Mesendoderm (in vitro differentiated cells): ENCODE measurements around the gene RNF212B.

Experiments used
- DNase-seq: peaks from one replicate; pipeline ENCODE4 v3.0.0; 2013
- H2AK5ac ChIP-seq: 2 replicates; pipeline ENCODE4 v1.6.1; 2013; ENCODE audit warnings: low read length, inconsistent platforms
- H2BK120ac ChIP-seq: 2 replicates; pipeline ENCODE4 v1.6.1; 2013; ENCODE audit warnings: low read depth, mild to moderate bottlenecking, low read length, moderate library complexity, mixed read lengths
- H2BK15ac ChIP-seq: replicated peaks from 2 replicates; pipeline ENCODE4 v1.6.1; 2013; ENCODE audit warnings: low read depth, mild to moderate bottlenecking, moderate library complexity
- H2BK5ac ChIP-seq: 2 replicates; pipeline ENCODE4 v1.6.1; 2013; ENCODE audit warnings: low read length, inconsistent platforms
- H3K18ac ChIP-seq: 2 replicates; pipeline ENCODE4 v1.6.1; 2013; ENCODE audit warnings: mild to moderate bottlenecking, low read length, mixed read lengths
- H3K23ac ChIP-seq: one replicate; pipeline ENCODE4 v1.6.1; 2013; ENCODE audit warnings: low read length
- H3K27ac ChIP-seq: 2 replicates; pipeline ENCODE4 v1.5.1; 2013; ENCODE audit warnings: low read depth, mild to moderate bottlenecking, inconsistent platforms, low read length, moderate library complexity
- H3K27me3 ChIP-seq: 2 replicates; pipeline ENCODE4 v1.6.1; 2013; ENCODE audit warnings: low read length, control low read depth, mild to moderate bottlenecking, inconsistent platforms; ENCODE audit not compliant: insufficient read depth, poor library complexity
- H3K36me3 ChIP-seq: 2 replicates; pipeline ENCODE4 v1.6.1; 2013; ENCODE audit warnings: low read length, inconsistent platforms; ENCODE audit not compliant: control insufficient read depth, insufficient read depth
- H3K4ac ChIP-seq: one replicate; pipeline ENCODE4 v1.6.1; 2013; ENCODE audit warnings: low read depth, mild to moderate bottlenecking, low read length, moderate library complexity
- H3K4me1 ChIP-seq: 2 replicates; pipeline ENCODE4 v1.6.1; 2013; ENCODE audit warnings: low read depth, low read length, inconsistent platforms; ENCODE audit not compliant: control insufficient read depth
- H3K4me2 ChIP-seq: 2 replicates; pipeline ENCODE4 v1.6.1; 2013; ENCODE audit warnings: low read length
- H3K4me3 ChIP-seq: 2 replicates; pipeline ENCODE4 v1.5.1; 2013; ENCODE audit warnings: mild to moderate bottlenecking, low read length
- H3K56ac ChIP-seq: one replicate; pipeline ENCODE4 v1.6.1; 2013; ENCODE audit warnings: low read length
- H3K79me1 ChIP-seq: 2 replicates; pipeline ENCODE4 v1.6.1; 2013; ENCODE audit warnings: low read length, inconsistent platforms
- H3K79me2 ChIP-seq: 2 replicates; pipeline ENCODE4 v1.6.1; 2013; ENCODE audit warnings: mild to moderate bottlenecking, low read length; ENCODE audit not compliant: control insufficient read depth, insufficient read depth
- H3K9ac ChIP-seq: 2 replicates; pipeline ENCODE4 v1.6.1; 2013; ENCODE audit warnings: low read length, inconsistent platforms
- H4K5ac ChIP-seq: one replicate; pipeline ENCODE4 v1.6.1; 2013; ENCODE audit warnings: low read length
- H4K8ac ChIP-seq: one replicate; pipeline ENCODE4 v1.6.1; 2013; ENCODE audit warnings: low read depth, mild to moderate bottlenecking, control low read depth, low read length, moderate library complexity
- WGBS: extraction: QIAGEN DNeasy Blood & Tissue Kit; methylation state at CpG from one replicate; pipeline ENCODE4 v1.1.7; 2013; ENCODE audit warnings: low lambda C conversion rate, missing lambda C conversion rate; ENCODE audit not compliant: insufficient coverage; ENCODE audit errors: extremely low coverage; 5-methylcytosine and 5-hydroxymethylcytosine counted together

Gene RNF212B

DNA sequence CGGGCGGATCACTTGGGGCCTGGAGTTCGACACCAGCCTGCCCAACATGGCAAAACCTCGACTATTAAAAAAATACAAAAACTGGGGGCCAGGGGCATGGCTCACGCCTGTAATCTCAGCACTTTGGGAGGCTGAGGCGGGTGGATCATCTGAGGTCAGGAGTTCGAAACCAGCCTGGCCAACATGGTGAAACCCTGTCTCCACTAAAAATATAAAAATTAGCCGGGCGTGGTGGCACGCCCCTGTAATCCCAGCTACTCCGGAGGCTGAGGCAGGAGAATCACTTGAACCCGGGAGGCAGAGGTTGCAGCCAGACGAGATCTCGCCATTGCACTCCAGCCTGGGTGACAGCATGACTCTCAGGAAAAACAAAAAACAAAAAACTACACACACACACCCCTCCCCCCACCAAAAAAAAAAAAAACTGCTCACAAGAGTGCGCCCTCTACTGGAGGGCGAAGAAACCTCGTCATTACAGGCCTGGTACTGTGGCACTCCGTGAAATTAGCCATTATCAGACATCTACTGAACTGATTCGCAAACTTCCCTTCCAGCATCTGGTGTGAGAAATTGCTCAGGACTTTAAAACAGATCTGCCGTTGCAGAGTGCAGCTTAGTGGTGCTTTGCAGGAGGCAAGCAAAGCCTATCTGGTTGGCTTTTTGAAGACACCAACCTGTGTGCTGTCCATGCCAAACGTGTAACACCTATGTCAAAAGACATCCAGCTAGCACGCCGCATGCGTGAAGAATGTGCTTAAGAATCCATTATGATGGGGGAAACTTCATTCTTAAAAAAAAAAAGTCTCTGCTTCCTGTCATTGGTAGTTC, 57.2 kb downstream of the RNF212B start:
- Histone ChIP-seq H2BK120ac (no peak overlapping the region), H3K56ac (no peak overlapping the region), H4K8ac (no peak overlapping the region), H3K27ac (no peak overlapping the region), H3K9ac (peak overlapping the region; percentile 28), H3K36me3 (no peaks in the 10 kb centered on the region), H2BK15ac (no peak overlapping the region), H2AK5ac (no peak overlapping the region), H3K23ac (no peak overlapping the region), H2BK5ac (no peak overlapping the region), H3K4me3 (no peak overlapping the region), H3K79me2 (no peaks in the 10 kb centered on the region), H4K5ac (no peak overlapping the region), H3K79me1 (no peaks in the 10 kb centered on the region), H3K27me3 (no peaks in the 10 kb centered on the region), H3K18ac (no peak overlapping the region), H3K4ac (no peak overlapping the region), H3K4me1 (no peaks in the 10 kb centered on the region), H3K4me2 (no peak overlapping the region)
- peak; percentile 65 for DNase-seq
- no CpG with 5 or more reads among the region's 24 CpGs for WGBS

DNA sequence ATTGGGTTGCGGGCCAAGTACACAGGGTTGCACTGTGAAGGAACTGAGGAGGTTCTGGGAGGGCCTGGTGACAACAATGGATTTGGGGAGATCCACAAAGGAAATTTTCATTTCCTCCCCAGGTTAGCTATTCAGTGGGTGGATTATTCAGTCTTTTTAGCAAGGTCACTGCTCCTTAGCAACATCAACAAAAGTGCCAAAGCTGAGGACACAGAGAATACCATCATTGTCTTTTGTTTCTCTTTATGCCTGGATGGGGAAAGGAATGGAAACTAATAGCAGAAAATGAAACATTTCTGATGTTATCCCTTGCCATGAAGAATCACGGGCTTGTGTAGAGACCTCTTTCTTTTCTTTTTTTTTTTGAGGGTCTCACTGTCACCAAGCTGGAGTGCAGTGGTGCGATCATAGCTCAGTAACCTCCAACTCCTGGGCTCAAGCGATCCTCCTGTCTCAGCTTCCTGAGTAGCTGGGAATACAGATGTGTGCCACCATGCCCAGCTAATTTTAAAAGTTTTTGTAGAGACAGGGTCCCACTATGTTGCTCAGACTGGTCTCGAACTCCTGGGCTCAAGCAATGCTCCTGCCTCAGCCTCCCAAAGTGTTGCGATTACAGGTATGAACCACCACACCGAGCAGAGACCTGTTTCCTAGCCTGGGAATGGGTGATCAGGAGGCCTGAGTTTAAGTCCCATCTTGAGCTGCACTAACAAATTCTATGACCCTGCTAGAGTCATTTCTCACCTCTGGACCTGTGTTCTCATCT, 58.5 kb downstream of the RNF212B start:
- H3K79me2 ChIP-seq, result no peaks in the 10 kb centered on the region
- H3K9ac ChIP-seq, result no peak overlapping the region
- H2BK15ac ChIP-seq, result no peak overlapping the region
- no peak overlapping the region for H4K5ac ChIP-seq
- no peak overlapping the region for H3K56ac ChIP-seq
- no peak overlapping the region for H3K27ac ChIP-seq
- DNase-seq, result no peak
- H3K4me2 ChIP-seq, result no peak overlapping the region
- H3K4ac ChIP-seq, result no peak overlapping the region
- no peak overlapping the region for H3K4me3 ChIP-seq
- no peak overlapping the region for H3K23ac ChIP-seq
- no peak overlapping the region for H2AK5ac ChIP-seq
- H2BK5ac ChIP-seq, result no peak overlapping the region
- H3K27me3 ChIP-seq, result no peaks in the 10 kb centered on the region
- H3K79me1 ChIP-seq, result no peaks in the 10 kb centered on the region
- no CpG with 5 or more reads among the region's 7 CpGs for WGBS
- no peaks in the 10 kb centered on the region for H3K36me3 ChIP-seq
- no peak overlapping the region for H3K18ac ChIP-seq
- H4K8ac ChIP-seq, result no peak overlapping the region
- H3K4me1 ChIP-seq, result no peaks in the 10 kb centered on the region
- no peak overlapping the region for H2BK120ac ChIP-seq

- no peak for DNase-seq
- Histone ChIP-seq H2AK5ac (no peak overlapping the region), H3K27me3 (no peaks in the 10 kb centered on the region), H2BK5ac (no peak overlapping the region), H3K4me2 (no peak overlapping the region), H4K8ac (no peak overlapping the region), H3K4ac (no peak overlapping the region), H2BK15ac (no peak overlapping the region), H3K18ac (no peak overlapping the region), H4K5ac (no peak overlapping the region), H3K4me1 (no peaks in the 10 kb centered on the region), H3K9ac (no peak overlapping the region), H3K27ac (no peak overlapping the region), H2BK120ac (no peak overlapping the region), H3K56ac (no peak overlapping the region), H3K79me1 (no peaks in the 10 kb centered on the region), H3K79me2 (no peaks in the 10 kb centered on the region), H3K23ac (no peak overlapping the region), H3K4me3 (no peak overlapping the region), H3K36me3 (no peaks in the 10 kb centered on the region)
- WGBS, result no CpG with 5 or more reads among the region's 7 CpGs
These were observed 59.4 kb downstream of the RNF212B start for GRCh38 chr14:23297096-23297495.

- Histone ChIP-seq H3K9ac (no peak overlapping the region), H4K8ac (no peak overlapping the region), H3K4me1 (no peaks in the 10 kb centered on the region), H4K5ac (no peak overlapping the region), H3K27ac (no peak overlapping the region), H2BK5ac (no peak overlapping the region), H3K4ac (no peak overlapping the region), H3K4me3 (no peak overlapping the region), H3K56ac (no peak overlapping the region), H3K27me3 (no peaks in the 10 kb centered on the region), H3K18ac (no peak overlapping the region), H2AK5ac (no peak overlapping the region), H3K4me2 (no peak overlapping the region), H3K23ac (no peak overlapping the region), H2BK15ac (no peak overlapping the region), H3K79me2 (no peaks in the 10 kb centered on the region), H3K36me3 (no peaks in the 10 kb centered on the region), H2BK120ac (no peak overlapping the region), H3K79me1 (no peaks in the 10 kb centered on the region)
- DNase-seq, result no peak
- WGBS, result no CpG with 5 or more reads among the region's 7 CpGs
These were observed 60.0 kb downstream of the RNF212B start for GRCh38 chr14:23297611-23298277.

- H2BK15ac ChIP-seq, result no peak overlapping the region
- no CpG with 5 or more reads among the region's 2 CpGs for WGBS
- no peak overlapping the region for H3K4ac ChIP-seq
- no peak overlapping the region for H3K4me3 ChIP-seq
- no peak overlapping the region for H3K23ac ChIP-seq
- no peaks in the 10 kb centered on the region for H3K79me1 ChIP-seq
- H3K27ac ChIP-seq, result no peak overlapping the region
- H3K36me3 ChIP-seq, result no peaks in the 10 kb centered on the region
- no peak overlapping the region for H3K4me2 ChIP-seq
- no peak overlapping the region for H3K56ac ChIP-seq
- no peaks in the 10 kb centered on the region for H3K4me1 ChIP-seq
- H3K27me3 ChIP-seq, result no peaks in the 10 kb centered on the region
- H3K9ac ChIP-seq, result no peak overlapping the region
- H4K5ac ChIP-seq, result no peak overlapping the region
- H2BK5ac ChIP-seq, result no peak overlapping the region
- no peak overlapping the region for H2BK120ac ChIP-seq
- H2AK5ac ChIP-seq, result no peak overlapping the region
- no peak for DNase-seq
- H3K79me2 ChIP-seq, result no peaks in the 10 kb centered on the region
- H4K8ac ChIP-seq, result no peak overlapping the region
- no peak overlapping the region for H3K18ac ChIP-seq
These were observed 61.6 kb downstream of the RNF212B start for GRCh38 chr14:23299211-23299957.
